Stimulated activated naive CD8-positive, alpha-beta T cell treated with anti-CD3 and anti-CD28 coated beads, Interleukin-15, amount 100 ng/mL, for 72 hours (primary cell): ENCODE measurements around the gene DOCK4.

Experiments used
- ATAC-seq: fragments of 150-1000 bp; cut with Tn5 transposase; 2 replicates; pipeline ENCODE4 v1.10.0; 2021; ENCODE audit warnings: mild to moderate bottlenecking, moderate library complexity
- DNase-seq, 2 donors: peaks; one replicate each; pipeline ENCODE4 v3.0.0; 2021 to 2022
- H3K27ac Mint-ChIP-seq, 2 donors: one replicate each; pipeline ENCODE4 v1.8.0; 2022; ENCODE audit warnings: mild to moderate bottlenecking in 2 of 2, mixed read lengths in 2 of 2, moderate library complexity in 2 of 2
- H3K27me3 Mint-ChIP-seq: one replicate; pipeline ENCODE4 v1.8.0; 2022; ENCODE audit warnings: mixed read lengths
- H3K4me1 Mint-ChIP-seq: one replicate; pipeline ENCODE4 v1.8.0; 2022; ENCODE audit warnings: mild to moderate bottlenecking, mixed read lengths
- H3K4me3 Mint-ChIP-seq, 2 donors: one replicate each; pipeline ENCODE4 v1.8.0; 2022; ENCODE audit warnings: mild to moderate bottlenecking in 2 of 2, mixed read lengths in 2 of 2, moderate library complexity in 1 of 2
- H3K9me3 Mint-ChIP-seq, 2 donors: one replicate each; pipeline ENCODE4 v1.8.0; 2022; ENCODE audit warnings: mixed read lengths in 2 of 2

Gene DOCK4

GRCh38 chr7:112080441-112080840 is 125.8 kb downstream of the DOCK4 start:
- DNase-seq, result no peak
- no peaks in the 10 kb centered on the region for H3K27me3 Mint-ChIP-seq
- no peaks in the 10 kb centered on the region for H3K9me3 Mint-ChIP-seq
- no peak overlapping the region for H3K27ac Mint-ChIP-seq
- peaks cover 8% of the 10 kb centered on the region for H3K4me1 Mint-ChIP-seq
- no peak overlapping the region for H3K4me3 Mint-ChIP-seq
- ATAC-seq, result no peak

- H3K9me3 Mint-ChIP-seq, result peaks cover 0 to 5% of the 10 kb centered on the region in 2 donors
- no peak overlapping the region for H3K4me3 Mint-ChIP-seq
- no peak for ATAC-seq
- H3K27me3 Mint-ChIP-seq, result peaks cover 7% of the 10 kb centered on the region
- H3K27ac Mint-ChIP-seq, result no peak overlapping the region
- DNase-seq, result no peak
- H3K4me1 Mint-ChIP-seq, result peaks cover 8% of the 10 kb centered on the region
Measured at GRCh38 chr7:112079673-112080072, 126.5 kb downstream of the DOCK4 start.

- ATAC-seq, result no peak
- Mint-ChIP-seq H3K4me1 (peaks cover 8% of the 10 kb centered on the region), H3K27ac (no peak overlapping the region), H3K9me3 (peaks cover 0 to 9% of the 10 kb centered on the region in 2 donors), H3K4me3 (no peak overlapping the region), H3K27me3 (peaks cover 12% of the 10 kb centered on the region)
- DNase-seq, result no peak
Measured at GRCh38 chr7:112079122-112079521, 127.1 kb downstream of the DOCK4 start.

GRCh38 chr7:112076324-112076723 is 129.9 kb downstream of the DOCK4 start:
- peaks cover 0 to 9% of the 10 kb centered on the region in 2 donors for H3K9me3 Mint-ChIP-seq
- no peak overlapping the region for H3K27ac Mint-ChIP-seq
- peaks cover 8% of the 10 kb centered on the region for H3K4me1 Mint-ChIP-seq
- H3K27me3 Mint-ChIP-seq, result peaks cover 12% of the 10 kb centered on the region
- ATAC-seq (no peak), DNase-seq (no peak)
- no peak overlapping the region for H3K4me3 Mint-ChIP-seq

GRCh38 chr7:112074464-112074863 is 131.7 kb downstream of the DOCK4 start:
- peaks cover 22% of the 10 kb centered on the region for H3K27me3 Mint-ChIP-seq
- H3K9me3 Mint-ChIP-seq, result peaks cover 0 to 9% of the 10 kb centered on the region in 2 donors
- no peak overlapping the region for H3K4me3 Mint-ChIP-seq
- H3K4me1 Mint-ChIP-seq, result no peaks in the 10 kb centered on the region
- no peak for ATAC-seq
- H3K27ac Mint-ChIP-seq, result no peak overlapping the region
- no peak for DNase-seq

- ATAC-seq (no peak), DNase-seq (no peak)
- peaks cover 26% of the 10 kb centered on the region for H3K27me3 Mint-ChIP-seq
- no peak overlapping the region for H3K27ac Mint-ChIP-seq
- no peaks in the 10 kb centered on the region for H3K4me1 Mint-ChIP-seq
- H3K4me3 Mint-ChIP-seq, result no peak overlapping the region
- H3K9me3 Mint-ChIP-seq, result peaks cover 0 to 9% of the 10 kb centered on the region in 2 donors
Measured at GRCh38 chr7:112073530-112073929, 132.7 kb downstream of the DOCK4 start.

GRCh38 chr7:112072541-112073245 is 133.5 kb downstream of the DOCK4 start:
- no peak overlapping the region for H3K4me3 Mint-ChIP-seq
- ATAC-seq (no peak), DNase-seq (no peak)
- H3K4me1 Mint-ChIP-seq, result no peaks in the 10 kb centered on the region
- H3K27me3 Mint-ChIP-seq, result peaks cover 28% of the 10 kb centered on the region
- H3K27ac Mint-ChIP-seq, result peak overlapping the region; percentile 37 to 53
- peaks cover 0 to 9% of the 10 kb centered on the region in 2 donors for H3K9me3 Mint-ChIP-seq

GRCh38 chr7:112071856-112072255 is 134.3 kb downstream of the DOCK4 start:
- ATAC-seq, result no peak
- Mint-ChIP-seq H3K4me1 (no peaks in the 10 kb centered on the region), H3K27ac (no peak overlapping the region), H3K9me3 (peaks cover 0 to 9% of the 10 kb centered on the region in 2 donors), H3K4me3 (no peak overlapping the region), H3K27me3 (peaks cover 36% of the 10 kb centered on the region)
- DNase-seq, result no peak

GRCh38 chr7:112070674-112071256 is 135.4 kb downstream of the DOCK4 start:
- ATAC-seq, result no peak
- Mint-ChIP-seq H3K27me3 (peaks cover 37% of the 10 kb centered on the region), H3K9me3 (peaks cover 0 to 9% of the 10 kb centered on the region in 2 donors), H3K4me1 (no peaks in the 10 kb centered on the region), H3K27ac (no peak overlapping the region), H3K4me3 (no peak overlapping the region)
- DNase-seq, result no peak

GRCh38 chr7:112069879-112070321 is 136.3 kb downstream of the DOCK4 start:
- Mint-ChIP-seq H3K27me3 (peaks cover 32% of the 10 kb centered on the region), H3K9me3 (peaks cover 0 to 6% of the 10 kb centered on the region in 2 donors), H3K4me1 (no peaks in the 10 kb centered on the region), H3K27ac (no peak overlapping the region), H3K4me3 (no peak overlapping the region)
- DNase-seq (no peak), ATAC-seq (no peak)

- no peaks in the 10 kb centered on the region for H3K4me1 Mint-ChIP-seq
- H3K27me3 Mint-ChIP-seq, result peaks cover 25% of the 10 kb centered on the region
- no peak for DNase-seq
- H3K9me3 Mint-ChIP-seq, result no peaks in the 10 kb centered on the region
- no peak for ATAC-seq
- no peak overlapping the region for H3K27ac Mint-ChIP-seq
- no peak overlapping the region for H3K4me3 Mint-ChIP-seq
Measured at GRCh38 chr7:112068967-112069366, 137.2 kb downstream of the DOCK4 start.

GRCh38 chr7:112067632-112068540 is 138.3 kb downstream of the DOCK4 start:
- Mint-ChIP-seq H3K9me3 (no peaks in the 10 kb centered on the region), H3K27me3 (peaks cover 36% of the 10 kb centered on the region), H3K27ac (no peak overlapping the region), H3K4me1 (no peaks in the 10 kb centered on the region), H3K4me3 (no peak overlapping the region)
- ATAC-seq, result no peak
- DNase-seq, result no peak

- peaks cover 37% of the 10 kb centered on the region for H3K27me3 Mint-ChIP-seq
- no peak for ATAC-seq
- no peak overlapping the region for H3K27ac Mint-ChIP-seq
- no peaks in the 10 kb centered on the region for H3K9me3 Mint-ChIP-seq
- no peak overlapping the region for H3K4me3 Mint-ChIP-seq
- DNase-seq, result no peak
- no peaks in the 10 kb centered on the region for H3K4me1 Mint-ChIP-seq
Measured at GRCh38 chr7:112067200-112067599, 139.0 kb downstream of the DOCK4 start.

GRCh38 chr7:112065758-112066157 is 140.4 kb downstream of the DOCK4 start:
- no peaks in the 10 kb centered on the region for H3K9me3 Mint-ChIP-seq
- peaks cover 37% of the 10 kb centered on the region for H3K27me3 Mint-ChIP-seq

GRCh38 chr7:112064627-112065385 is 141.4 kb downstream of the DOCK4 start:
- ATAC-seq (no peak), DNase-seq (no peak)
- Mint-ChIP-seq H3K9me3 (no peaks in the 10 kb centered on the region), H3K27ac (no peak overlapping the region), H3K4me1 (no peaks in the 10 kb centered on the region), H3K27me3 (peaks cover 31% of the 10 kb centered on the region), H3K4me3 (no peak overlapping the region)

More at GRCh38 chr7:112065758-112066157, 140.4 kb downstream of the DOCK4 start:
- DNase-seq (no peak), ATAC-seq (no peak)
- no peak overlapping the region for H3K4me3 Mint-ChIP-seq
- no peak overlapping the region for H3K27ac Mint-ChIP-seq
- no peaks in the 10 kb centered on the region for H3K4me1 Mint-ChIP-seq
